GM12878 (cell line): ENCODE data around the gene KISS1R.

Source experiments
- ATF7 ChIP-seq: fragments of 450-650 bp; IDR thresholded peaks from 2 replicates; pipeline ENCODE4 v1.6.1; 2016; ENCODE audit warnings: low read depth, mild to moderate bottlenecking
- CTCF ChIP-seq, 3 experiments: IDR thresholded peaks in 2 of 3; conservative IDR thresholded peaks in 1 of 3; 2 replicates each; pipeline ENCODE4 v1.5.1; 2011; ENCODE audit warnings: low read depth in 3 of 3, low read length in 3 of 3, mild to moderate bottlenecking in 3 of 3, control low read depth in 2 of 3, moderate library complexity in 2 of 3, inconsistent platforms in 1 of 3, mixed read lengths in 1 of 3; ENCODE audit not compliant: control insufficient read depth in 2 of 3, insufficient read depth in 1 of 3; ENCODE audit errors: extremely low read depth in 1 of 3
- EP300 ChIP-seq, 2 experiments: fragments of 150-350 bp in 1 of 2; IDR thresholded peaks; 2 replicates each; pipeline ENCODE4 v1.6.1; 2011 to 2012; ENCODE audit warnings: low read depth in 2 of 2, low read length in 2 of 2, borderline replicate concordance in 1 of 2, improper control_type of control experiment in 1 of 2, inconsistent platforms in 1 of 2; ENCODE audit not compliant: control insufficient read depth in 1 of 2

GRCh38 chr19:870963-871401 lies 46.2 kb upstream of the KISS1R start:
- TF ChIP-seq EP300 (IDR thresholded peaks at IDR 0.05; ENCODE audit: borderline replicate concordance in 1 of 2, control insufficient read depth in 1 of 2, low read depth in 2 of 2, low read length in 2 of 2) (no peak), CTCF (IDR thresholded peaks at IDR 0.05 in 2 of 3, conservative IDR thresholded peaks at IDR 0.05 in 1 of 3; ENCODE audit: control insufficient read depth in 2 of 3, extremely low read depth in 1 of 3, insufficient read depth in 1 of 3, low read depth in 3 of 3, low read length in 3 of 3) (no peak), ATF7 (no peak)
